H1 (cell line): ENCODE measurements around the gene COPS2. TPM values are rescaled to one million over a fixed set of nuclear protein-coding genes. Genes with fewer than 3 reads are reported as not detected.

Experiments used
- CTCF ChIA-PET: fragments of 300-600 bp; sonication (Branson Sonifier 250); formaldehyde crosslinking; loops from one replicate; lab custom pipeline; 2021; ENCODE audit not compliant: partially characterized antibody; lab: Charles Lee
- POLR2A ChIA-PET: fragments of 300-600 bp; sonication (Branson Sonifier 250); formaldehyde crosslinking; loops from one replicate; lab custom pipeline; 2021; ENCODE audit warnings: inconsistent platforms; ENCODE audit not compliant: partially characterized antibody; lab: Charles Lee
- DNase-seq, 2 experiments: peaks; one replicate each; pipeline versions ENCODE4 v3.0.0 to v3.0.0-alpha.2; 2010 to 2022; ENCODE audit warnings: low spot score in 2 of 2, low read depth in 1 of 2, mixed read lengths in 1 of 2
- FAIRE-seq: peaks from 2 replicates; lab custom pipeline; 2011; peaks lifted over from hg19 to GRCh38; lab: Jason Lieb, UNC
- H2AFZ ChIP-seq: 2 replicates; pipeline ENCODE4 v1.8.1; 2012; ENCODE audit warnings: low read length, inconsistent platforms
- H2AK5ac ChIP-seq: 2 replicates; pipeline ENCODE4 v1.6.1; 2013; ENCODE audit warnings: low read depth, low read length
- H2BK120ac ChIP-seq: replicated peaks from 2 replicates; pipeline ENCODE3; 2013; ENCODE audit warnings: low read depth, low read length, inconsistent platforms
- H2BK12ac ChIP-seq: 2 replicates; pipeline ENCODE4 v1.6.1; 2013; ENCODE audit warnings: low read depth, low read length
- H2BK15ac ChIP-seq: 2 replicates; pipeline ENCODE4 v1.6.1; 2013; ENCODE audit warnings: low read length
- H2BK20ac ChIP-seq: 2 replicates; pipeline ENCODE4 v1.6.1; 2013; ENCODE audit warnings: low read length
- H2BK5ac ChIP-seq: 2 replicates; pipeline ENCODE4 v1.6.1; 2013; ENCODE audit warnings: low read depth, low read length
- H3K14ac ChIP-seq: 2 replicates; pipeline ENCODE4 v1.6.1; 2013; ENCODE audit warnings: inconsistent platforms; ENCODE audit not compliant: insufficient read length
- H3K18ac ChIP-seq: 2 replicates; pipeline ENCODE4 v1.6.1; 2013; ENCODE audit warnings: low read length; ENCODE audit errors: extremely low read depth
- H3K23ac ChIP-seq: 2 replicates; pipeline ENCODE4 v1.6.1; 2013; ENCODE audit warnings: inconsistent platforms; ENCODE audit not compliant: insufficient read length
- H3K23me2 ChIP-seq: 2 replicates; pipeline ENCODE4 v1.6.1; 2013; ENCODE audit warnings: low read depth, low read length
- H3K27ac ChIP-seq: 2 replicates; pipeline ENCODE4 v1.6.1; 2011; ENCODE audit warnings: low read depth, low read length, inconsistent platforms
- H3K27me3 ChIP-seq, 4 experiments: replicated peaks in 1 of 4; 1 replicate in 1 of 4; 2 replicates in 3 of 4; pipeline versions ENCODE4 v1.6.1 to v1.8.1; 2011 to 2013; ENCODE audit warnings: low read length in 3 of 4, mild to moderate bottlenecking in 3 of 4, inconsistent platforms in 2 of 4, mixed read lengths in 2 of 4, moderate library complexity in 1 of 4; ENCODE audit not compliant: control insufficient read depth in 3 of 4, insufficient read depth in 3 of 4; ENCODE audit errors: extremely low read depth in 1 of 4
- H3K36me3 ChIP-seq, 4 experiments: 2 replicates each; pipeline versions ENCODE4 v1.6.1 to v1.8.1; 2011 to 2013; ENCODE audit warnings: mild to moderate bottlenecking in 4 of 4, low read length in 3 of 4, moderate library complexity in 2 of 4, control low read depth in 1 of 4, inconsistent platforms in 1 of 4; ENCODE audit not compliant: insufficient read depth in 4 of 4, control insufficient read depth in 2 of 4
- H3K4ac ChIP-seq: replicated peaks from 2 replicates; pipeline ENCODE3; 2013; ENCODE audit warnings: low read length, low read depth, mixed read lengths, inconsistent platforms; ENCODE audit not compliant: insufficient read length
- H3K4me1 ChIP-seq, 4 experiments: replicated peaks in 1 of 4; 1 replicate in 1 of 4; 2 replicates in 3 of 4; pipeline versions ENCODE4 v1.6.1 to v1.8.1; 2011 to 2013; ENCODE audit warnings: low read length in 3 of 4, inconsistent platforms in 2 of 4, mixed read lengths in 1 of 4; ENCODE audit not compliant: insufficient read depth in 4 of 4, control insufficient read depth in 3 of 4
- H3K4me2 ChIP-seq, 2 experiments: 2 replicates each; pipeline versions ENCODE4 v1.6.1 to v1.8.1; 2011 to 2013; ENCODE audit warnings: low read depth in 2 of 2, low read length in 2 of 2, control low read depth in 1 of 2, inconsistent platforms in 1 of 2, mild to moderate bottlenecking in 1 of 2; ENCODE audit not compliant: insufficient read depth in 1 of 2
- H3K4me3 ChIP-seq, 4 experiments: fragments of 200-600, 300-600 bp in 1 of 4; sonication (generic), shearing (Covaris generic), sonication (Bioruptor Twin) in 1 of 4; 2 replicates each; pipeline versions ENCODE4 v1.5.1 to v1.8.1; 2011 to 2016; ENCODE audit warnings: low read length in 4 of 4, low read depth in 3 of 4, control low read depth in 2 of 4, inconsistent platforms in 2 of 4, mild to moderate bottlenecking in 2 of 4, mixed read lengths in 1 of 4, moderate library complexity in 1 of 4; ENCODE audit not compliant: insufficient read depth in 2 of 4; ENCODE audit errors: extremely low read depth in 1 of 4
- H3K56ac ChIP-seq: replicated peaks from 2 replicates; pipeline ENCODE3; 2013; ENCODE audit warnings: low read depth, mild to moderate bottlenecking, mixed read lengths, low read length, inconsistent platforms; ENCODE audit not compliant: insufficient read length
- H3K79me1 ChIP-seq: 2 replicates; pipeline ENCODE4 v1.6.1; 2013; ENCODE audit warnings: low read depth, low read length, control low read depth
- H3K79me2 ChIP-seq, 2 experiments: 2 replicates each; pipeline versions ENCODE4 v1.6.1 to v1.8.1; 2012 to 2013; ENCODE audit warnings: low read length in 2 of 2, mild to moderate bottlenecking in 2 of 2, inconsistent platforms in 1 of 2; ENCODE audit not compliant: insufficient read depth in 2 of 2, control insufficient read depth in 1 of 2
- H3K9ac ChIP-seq, 4 experiments: replicated peaks in 1 of 4; 1 replicate in 1 of 4; 2 replicates in 3 of 4; pipeline versions ENCODE4 v1.6.1 to v1.8.1; 2011 to 2013; ENCODE audit warnings: low read depth in 3 of 4, low read length in 3 of 4, control low read depth in 2 of 4, mild to moderate bottlenecking in 2 of 4, moderate library complexity in 2 of 4, inconsistent platforms in 1 of 4; ENCODE audit errors: extremely low read depth in 1 of 4
- H3K9me3 ChIP-seq, 2 experiments: 2 replicates each; pipeline versions ENCODE4 v1.6.1 to v1.8.1; 2012 to 2013; ENCODE audit warnings: mild to moderate bottlenecking in 2 of 2, moderate library complexity in 2 of 2, control low read depth in 1 of 2, inconsistent platforms in 1 of 2, low read depth in 1 of 2, low read length in 1 of 2, mixed read lengths in 1 of 2; ENCODE audit not compliant: insufficient read depth in 2 of 2
- H4K20me1 ChIP-seq, 2 experiments: replicated peaks in 1 of 2; 2 replicates each; pipeline versions ENCODE3 to v1.8.1; 2011 to 2013; ENCODE audit warnings: inconsistent platforms in 2 of 2, low read length in 2 of 2, mild to moderate bottlenecking in 1 of 2; ENCODE audit not compliant: insufficient read depth in 2 of 2, control insufficient read depth in 1 of 2
- H4K5ac ChIP-seq: 2 replicates; pipeline ENCODE4 v1.6.1; 2013; ENCODE audit warnings: low read length, low read depth, mixed read lengths, inconsistent platforms; ENCODE audit not compliant: insufficient read length
- H4K8ac ChIP-seq: 2 replicates; pipeline ENCODE4 v1.8.0; 2013; ENCODE audit warnings: mild to moderate bottlenecking, moderate library complexity, low read length, inconsistent platforms; ENCODE audit not compliant: insufficient read depth; ENCODE audit errors: extremely low read depth
- H4K91ac ChIP-seq: replicated peaks from 2 replicates; pipeline ENCODE3; 2013; ENCODE audit warnings: low read length, mixed read lengths, inconsistent platforms; ENCODE audit not compliant: insufficient read length
- BRCA1 ChIP-seq: IDR thresholded peaks from 2 replicates; pipeline ENCODE4 v1.6.1; 2012; ENCODE audit warnings: low read depth, low read length, improper control_type of control experiment
- CEBPB ChIP-seq: IDR thresholded peaks from 2 replicates; pipeline ENCODE4 v1.6.1; 2012; ENCODE audit warnings: low read depth, low read length
- CHD2 ChIP-seq: IDR thresholded peaks from 2 replicates; pipeline ENCODE4 v1.6.1; 2012; ENCODE audit warnings: low read length, improper control_type of control experiment
- CREB1 ChIP-seq: IDR thresholded peaks from 2 replicates; pipeline ENCODE4 v1.6.1; 2012; ENCODE audit warnings: inconsistent platforms
- CTCF ChIP-seq, 3 experiments: IDR thresholded peaks; 1 replicate in 2 of 3; 2 replicates in 1 of 3; pipeline versions ENCODE4 v1.5.1 to v1.6.1; 2011; ENCODE audit warnings: low read length in 3 of 3, mild to moderate bottlenecking in 3 of 3, inconsistent platforms in 2 of 3, low read depth in 1 of 3, moderate library complexity in 1 of 3; ENCODE audit not compliant: insufficient read depth in 1 of 3; ENCODE audit errors: control extremely low read depth in 1 of 3
- HDAC6 ChIP-seq: IDR thresholded peaks from one replicate; pipeline ENCODE4 v1.7.1; 2012; ENCODE audit warnings: low read depth, mild to moderate bottlenecking, inconsistent platforms, low read length, moderate library complexity
- NANOG ChIP-seq: IDR thresholded peaks from 2 replicates; pipeline ENCODE4 v1.6.1; 2011; ENCODE audit warnings: low read length, low read depth, mild to moderate bottlenecking, inconsistent platforms; ENCODE audit not compliant: insufficient read depth, poor library complexity, severe bottlenecking
- POU5F1 ChIP-seq: IDR thresholded peaks from 2 replicates; pipeline ENCODE4 v1.6.1; 2011; ENCODE audit warnings: low read depth, mild to moderate bottlenecking, low read length, moderate library complexity
- RBBP5 ChIP-seq: IDR thresholded peaks from 2 replicates; pipeline ENCODE4 v1.7.1; 2012; ENCODE audit warnings: low read depth, mild to moderate bottlenecking, inconsistent platforms, low read length, moderate library complexity, borderline replicate concordance
- SP2 ChIP-seq: IDR thresholded peaks from 2 replicates; pipeline ENCODE4 v1.6.1; 2012; ENCODE audit warnings: mild to moderate bottlenecking, low read length, inconsistent platforms
- TAF7 ChIP-seq: optimal IDR thresholded peaks from 2 replicates; pipeline ENCODE3; 2011; ENCODE audit warnings: low read depth, mild to moderate bottlenecking, inconsistent platforms, low read length, moderate library complexity, borderline replicate concordance
- TCF12 ChIP-seq: IDR thresholded peaks from 2 replicates; pipeline ENCODE4 v1.6.1; 2011; ENCODE audit warnings: low read depth, mild to moderate bottlenecking, low read length
- WGBS, 2 experiments: shearing (Covaris generic) in 1 of 2; methylation state at CpG; one replicate each; pipeline versions ENCODE4 v1.1.6 to v1.1.7; 2013 to 2015; ENCODE audit warnings: low lambda C conversion rate in 2 of 2, mixed read lengths in 2 of 2, inconsistent platforms in 1 of 2, low coverage in 1 of 2, missing lambda C conversion rate in 1 of 2; ENCODE audit not compliant: insufficient replicate concordance in 2 of 2, insufficient coverage in 1 of 2, insufficient read length in 1 of 2; ENCODE audit errors: extremely low coverage in 1 of 2, missing lambda C conversion rate in 1 of 2; 5-methylcytosine and 5-hydroxymethylcytosine counted together
- polyA plus RNA-seq, 7 experiments: library from polyadenylated mRNA; depleted of rRNA in 3 of 7; stranded (reverse) in 5 of 7; unstranded in 2 of 7; fragments of >200 nt in 5 of 7; fragments of 200-250 nt in 2 of 7; gene quantifications; 1 replicate in 5 of 7; 2 replicates in 1 of 7; 4 replicates in 1 of 7; pipeline versions ENCODE4 v1.2.1 to v1.2.3, GENCODE V29; 2011 to 2013; ENCODE audit warnings: missing spikeins in 2 of 7, mixed read lengths in 2 of 7
- total RNA-seq: library from RNA; stranded (reverse); fragmentation: NEBNext Ultra II Directional; extraction: Animal tissue kit (Norgen Biotek cat#: 25700); gene quantifications from 2 replicates; pipeline ENCODE4 v1.2.1, GENCODE V29; 2021

COPS2 gene
- total and polyA plus RNA-seq, 2 of the 8 experiments (the other 6 are each of a cell fraction or from before 2014, with no cell fraction given): 17.7 to 85.1 TPM

- FAIRE-seq: no peak
- TF ChIP-seq SP2 (no peak), CREB1 (no peak), BRCA1 (no peak), CHD2 (no peak), NANOG (no peak), CEBPB (no peak), RBBP5 (no peak), TAF7 (no peak), HDAC6 (no peak), TCF12 (no peak), POU5F1 (no peak), CTCF (IDR thresholded peaks at IDR 0.05; ENCODE audit: control extremely low read depth in 1 of 3, insufficient read depth in 1 of 3, low read depth in 1 of 3, low read length in 3 of 3) (no peak)
Measured at GRCh38 chr15:49171790-49172189, 16.4 kb upstream of the COPS2 start.

More at GRCh38 chr15:49171790-49172189, 16.4 kb upstream of the COPS2 start:
- Histone ChIP-seq H4K91ac (no peak overlapping the region), H2BK12ac (no peak overlapping the region), H2AFZ (no peak overlapping the region), H3K4me3 (no peak overlapping the region), H3K56ac (no peak overlapping the region), H2BK20ac (no peak overlapping the region), H3K4ac (no peak overlapping the region), H3K27ac (no peak overlapping the region), H2BK5ac (no peak overlapping the region), H4K20me1 (no peaks in the 10 kb centered on the region), H3K18ac (no peak overlapping the region), H4K5ac (no peak overlapping the region), H3K4me2 (no peak overlapping the region), H3K4me1 (no peaks in the 10 kb centered on the region), H2BK15ac (no peak overlapping the region), H2AK5ac (no peak overlapping the region), H3K79me2 (peaks cover 0 to 14% of the 10 kb centered on the region in 2 experiments; a peak in 2 of 4 replicates), H3K36me3 (no peaks in the 10 kb centered on the region; a peak in 1 of 8 replicates), H3K23me2 (no peaks in the 10 kb centered on the region; the same call in 1 of the 2 replicates), H3K9me3 (peaks cover 3 to 4% of the 10 kb centered on the region in 2 experiments; a peak in 1 of 4 replicates), H4K8ac (no peak overlapping the region), H2BK120ac (no peak overlapping the region), H3K23ac (no peak overlapping the region), H3K9ac (no peak overlapping the region), H3K14ac (no peak overlapping the region), H3K27me3 (no peaks in the 10 kb centered on the region; a peak in 2 of 7 replicates), H3K79me1 (no peaks in the 10 kb centered on the region)
- ChIA-PET CTCF (interaction anchor here (0.7 to 1.3 kb wide), 2 partner anchors 16 to 1052 kb away, joined by 3 to 4 read pairs; no protein-coding TSS in a partner anchor), POLR2A (interaction anchor here (0.6 kb wide), 1 partner anchor 80 kb away, joined by 3 read pairs; no protein-coding TSS in a partner anchor)
- WGBS, 2 experiments: 95% methylated on average over 12 of the region's 12 CpGs; no CpG with 5 or more reads in 1 of the 2 experiments
- DNase-seq: no peak
